GM19193 (cell line): ENCODE measurements around the gene RNF214.

ENCODE experiments used
- POLR2A ChIP-seq: IDR thresholded peaks from 4 replicates; pipeline ENCODE4 v1.6.1; 2011; ENCODE audit not compliant: insufficient read depth, insufficient read length; ENCODE audit errors: extremely low read depth

RNF214 gene

DNA sequence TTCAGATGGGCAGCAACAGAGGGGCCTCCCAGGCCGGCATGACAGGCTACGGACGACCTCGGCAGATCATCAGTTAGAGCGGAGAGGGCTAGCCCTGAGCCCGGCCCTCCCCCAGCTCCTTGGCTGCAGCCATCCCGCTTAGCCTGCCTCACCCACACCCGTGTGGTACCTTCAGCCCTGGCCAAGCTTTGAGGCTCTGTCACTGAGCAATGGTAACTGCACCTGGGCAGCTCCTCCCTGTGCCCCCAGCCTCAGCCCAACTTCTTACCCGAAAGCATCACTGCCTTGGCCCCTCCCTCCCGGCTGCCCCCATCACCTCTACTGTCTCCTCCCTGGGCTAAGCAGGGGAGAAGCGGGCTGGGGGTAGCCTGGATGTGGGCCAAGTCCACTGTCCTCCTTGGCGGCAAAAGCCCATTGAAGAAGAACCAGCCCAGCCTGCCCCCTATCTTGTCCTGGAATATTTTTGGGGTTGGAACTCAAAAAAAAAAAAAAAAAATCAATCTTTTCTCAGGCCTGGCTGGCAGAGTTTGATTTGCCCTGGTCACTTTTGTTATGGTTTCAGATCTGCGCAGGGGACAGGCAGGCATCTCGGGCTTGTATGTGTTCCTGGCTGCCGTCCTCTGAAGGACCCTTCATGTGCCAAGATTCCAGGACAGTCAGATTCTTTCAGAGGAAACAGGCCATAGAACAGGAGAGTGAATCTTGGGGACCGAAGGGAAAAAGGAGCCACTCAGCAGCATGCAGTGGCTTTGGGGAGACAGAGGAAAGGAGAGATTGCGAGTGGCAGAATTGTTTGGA is 28.0 kb upstream of the RNF214 start:
- TF ChIP-seq POLR2A: no peak

DNA sequence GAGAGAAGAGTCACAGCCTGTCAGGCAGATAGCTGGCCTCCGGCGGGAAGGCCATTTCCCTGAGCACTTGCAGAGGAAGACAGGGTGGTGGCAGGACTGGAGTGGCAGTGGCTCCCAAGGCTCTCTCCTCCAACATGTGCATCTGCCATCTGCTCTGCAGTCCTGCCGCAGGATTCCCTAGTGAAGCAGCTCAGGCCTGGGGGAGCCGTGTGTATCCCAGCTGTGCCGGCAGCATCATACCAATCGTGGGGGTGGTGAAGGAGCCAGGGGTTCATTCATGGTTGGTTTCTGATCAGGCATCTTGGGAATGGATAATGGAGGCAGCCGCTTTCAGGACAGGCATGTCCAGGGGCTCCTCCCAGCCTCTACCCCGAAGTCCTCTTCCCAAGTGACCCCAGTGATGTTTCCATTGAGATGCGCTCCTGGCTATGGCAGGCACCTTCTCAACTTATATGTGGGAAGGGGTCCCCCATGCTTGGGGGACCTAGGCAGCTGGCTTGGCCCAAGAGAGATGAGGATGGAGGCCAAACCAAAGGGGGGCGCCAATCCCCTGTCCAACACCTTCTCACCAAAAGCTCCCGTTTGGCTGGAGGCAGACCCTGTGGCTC is 27.2 kb upstream of the RNF214 start:
- no peak for TF ChIP-seq POLR2A

DNA sequence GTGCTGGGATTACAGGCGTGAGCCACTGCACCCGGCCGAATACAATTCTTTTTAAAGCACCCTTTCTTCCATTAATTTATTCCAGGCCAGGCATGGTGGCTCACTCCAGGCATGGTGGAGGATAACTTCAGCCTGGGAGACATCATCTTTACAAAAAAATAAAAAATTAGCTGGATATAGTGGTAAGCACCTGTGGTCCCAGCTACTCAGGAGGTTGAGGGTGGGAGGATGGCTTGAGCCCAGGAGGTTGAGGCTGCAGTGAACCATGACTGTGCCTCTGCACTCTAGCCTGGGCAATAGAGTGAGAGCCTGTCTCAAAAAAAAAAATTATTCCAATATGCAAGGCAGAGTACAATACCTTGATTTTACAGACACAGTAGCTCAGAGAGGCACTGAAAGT is 21.9 kb upstream of the RNF214 start:
- TF ChIP-seq POLR2A: no peak

DNA sequence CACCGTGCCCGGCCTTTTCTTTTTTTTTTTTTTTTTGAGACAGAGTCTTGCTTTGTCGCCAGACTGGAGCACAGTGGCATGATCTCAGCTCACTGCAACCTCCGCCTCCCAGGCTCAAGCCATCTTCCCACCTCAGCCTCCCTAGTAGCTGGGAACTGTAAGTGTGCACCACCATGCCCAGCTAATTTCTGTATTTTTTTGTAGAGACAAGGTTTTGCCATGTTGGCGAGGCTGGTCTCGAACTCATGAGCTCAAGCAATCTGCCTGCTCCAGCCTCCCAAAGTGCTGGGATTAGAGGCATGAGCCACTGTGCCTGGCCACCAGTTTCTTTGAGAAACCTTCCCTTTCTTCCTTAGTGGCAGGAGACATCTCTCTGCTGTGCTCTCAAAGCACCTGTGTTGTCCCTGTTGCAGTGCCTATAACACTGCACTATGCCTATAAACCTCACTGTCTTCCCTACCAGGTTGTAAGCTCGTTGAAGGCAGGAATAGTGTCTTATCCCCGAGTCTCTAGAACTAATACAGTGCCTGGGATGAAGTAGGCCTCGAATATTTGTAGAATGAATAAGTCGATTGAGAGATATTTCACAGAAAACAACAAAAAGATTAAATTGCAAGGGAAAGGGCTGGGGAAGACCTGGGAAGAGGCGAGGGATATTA is 19.6 kb upstream of the RNF214 start:
- TF ChIP-seq POLR2A: no peak

DNA sequence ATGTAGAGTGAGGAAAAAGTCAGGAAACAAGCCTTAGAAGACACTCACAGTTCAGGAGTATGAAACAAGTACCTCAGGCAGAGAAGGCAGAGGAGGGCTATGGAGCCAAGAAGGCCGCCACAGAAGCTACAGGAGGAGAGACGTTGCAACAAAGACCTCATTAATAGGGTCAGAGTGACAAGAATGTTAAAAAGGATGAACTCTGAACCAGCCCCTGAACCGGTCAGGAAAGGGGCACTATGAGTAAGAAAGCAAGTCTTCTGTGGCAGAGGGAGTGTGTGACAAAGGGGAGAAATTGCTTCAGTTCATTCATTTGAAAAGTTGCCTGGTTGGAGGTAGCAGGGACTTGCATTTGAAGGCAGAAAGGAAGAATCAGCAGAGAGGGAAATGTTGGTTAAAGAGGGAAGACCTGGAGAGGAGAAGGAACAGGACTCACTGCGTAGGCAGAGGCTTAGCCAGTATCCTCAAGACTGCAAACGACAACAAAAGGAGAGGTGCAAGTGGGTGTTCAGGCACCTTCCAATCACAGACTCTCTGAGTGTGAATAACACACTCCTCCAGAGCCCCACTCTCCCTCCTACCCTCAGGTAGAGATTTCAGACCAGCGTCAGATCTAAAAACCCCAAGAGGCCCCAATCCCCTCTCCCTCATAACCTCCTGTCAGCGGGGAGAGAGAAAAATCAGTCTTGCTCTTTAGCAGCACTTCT is 17.9 kb upstream of the RNF214 start:
- no peak for TF ChIP-seq POLR2A

DNA sequence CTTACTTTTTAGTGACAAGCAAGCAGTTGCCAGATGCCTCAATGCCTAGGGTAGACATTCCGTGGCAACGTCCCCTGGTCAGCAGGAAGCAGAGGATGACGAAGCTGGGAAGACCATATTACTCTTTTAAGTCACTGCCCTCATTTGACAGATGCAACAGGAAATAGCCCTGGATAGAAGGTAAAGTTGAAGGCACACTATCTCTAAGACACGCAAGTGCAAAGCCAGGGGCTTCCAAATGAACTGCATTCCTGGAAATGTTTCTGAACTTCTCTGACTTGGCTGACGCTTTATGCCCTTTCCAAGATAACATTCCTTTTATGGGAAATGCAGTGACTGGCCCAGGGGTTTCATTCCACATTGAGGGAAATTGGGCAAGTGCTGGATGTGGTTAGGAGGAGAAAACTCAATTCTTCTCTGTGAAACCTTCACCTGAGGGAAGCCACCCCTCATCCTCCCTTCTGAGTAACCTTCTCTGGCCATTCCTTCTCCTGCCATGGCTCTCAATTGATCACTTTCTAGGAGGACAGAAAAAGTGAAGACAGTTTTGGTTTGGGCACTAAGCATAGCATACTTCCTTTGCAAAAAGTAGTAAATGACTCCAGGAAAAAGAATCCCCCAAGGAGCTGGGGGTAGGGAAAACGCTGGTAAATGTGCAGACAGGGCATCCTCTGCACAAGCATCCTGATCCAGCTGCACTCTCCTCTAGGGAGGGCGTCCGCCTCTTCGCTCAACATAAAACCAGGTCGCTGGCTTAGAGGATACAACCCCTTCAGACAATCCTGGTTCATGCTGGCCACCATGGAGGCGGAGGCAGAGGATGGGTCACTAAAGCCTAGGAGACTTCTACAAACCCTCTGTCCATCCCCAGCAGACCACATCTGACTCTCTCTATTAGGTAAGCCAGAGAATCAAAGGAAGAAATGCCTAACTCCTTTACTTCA is 15.1 kb upstream of the RNF214 start:
- no peak for TF ChIP-seq POLR2A

DNA sequence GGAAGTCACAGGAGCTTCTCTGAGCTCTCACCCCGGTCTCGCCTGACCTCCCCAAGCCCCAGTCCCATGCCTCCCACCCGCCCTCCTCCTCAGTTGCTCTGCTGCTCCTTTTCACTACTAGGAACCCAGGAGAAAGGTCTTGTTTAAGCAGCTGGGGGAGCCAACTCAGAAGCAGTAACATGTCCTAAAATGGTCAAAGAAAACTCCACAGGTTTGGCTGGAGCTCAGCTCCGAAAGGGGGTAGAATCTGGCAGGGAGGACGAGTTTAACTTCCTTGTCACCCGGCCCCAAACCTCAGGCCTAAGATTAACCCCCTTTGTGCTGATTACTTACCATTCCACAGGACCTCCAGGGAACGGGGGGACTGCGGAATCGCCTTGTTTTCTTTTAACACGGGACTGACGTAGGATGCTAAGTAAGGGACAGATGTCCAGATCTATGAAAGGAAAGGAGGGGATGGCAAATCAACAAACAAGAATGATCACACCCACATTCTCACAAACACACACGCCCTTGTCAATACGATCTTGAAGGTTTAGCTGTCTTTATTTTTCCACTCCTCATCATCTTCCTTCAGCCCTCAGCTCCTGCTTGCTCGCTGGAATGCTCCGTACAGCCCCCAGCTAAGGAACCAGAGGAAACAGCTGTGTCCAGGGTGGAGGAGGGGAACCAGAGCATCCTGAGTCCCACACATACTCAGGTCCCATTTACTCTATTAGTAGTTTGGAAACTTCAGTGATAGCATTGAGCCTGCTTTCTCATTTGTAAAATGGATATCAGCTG is 14.1 kb upstream of the RNF214 start:
- no peak for TF ChIP-seq POLR2A

DNA sequence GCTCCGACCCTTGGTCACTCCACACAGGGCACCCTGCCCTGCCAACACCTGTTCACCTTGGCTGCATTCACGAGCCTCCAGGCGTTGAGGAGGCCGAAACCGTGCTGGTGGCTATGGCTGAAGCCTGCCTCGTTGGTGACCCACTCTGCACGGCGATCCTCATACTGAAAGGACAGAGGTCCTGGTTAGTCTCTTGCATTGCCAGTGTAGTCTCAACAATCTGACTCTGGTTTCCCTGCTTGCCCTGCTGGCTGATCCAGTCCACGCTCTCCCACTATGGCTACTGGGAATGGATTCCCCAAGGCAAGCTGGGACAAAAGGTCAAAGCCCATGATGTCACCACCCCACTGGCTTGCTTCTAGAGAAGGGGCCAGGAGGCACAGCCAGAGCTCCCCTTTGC is 13.5 kb upstream of the RNF214 start:
- no peak for TF ChIP-seq POLR2A

DNA sequence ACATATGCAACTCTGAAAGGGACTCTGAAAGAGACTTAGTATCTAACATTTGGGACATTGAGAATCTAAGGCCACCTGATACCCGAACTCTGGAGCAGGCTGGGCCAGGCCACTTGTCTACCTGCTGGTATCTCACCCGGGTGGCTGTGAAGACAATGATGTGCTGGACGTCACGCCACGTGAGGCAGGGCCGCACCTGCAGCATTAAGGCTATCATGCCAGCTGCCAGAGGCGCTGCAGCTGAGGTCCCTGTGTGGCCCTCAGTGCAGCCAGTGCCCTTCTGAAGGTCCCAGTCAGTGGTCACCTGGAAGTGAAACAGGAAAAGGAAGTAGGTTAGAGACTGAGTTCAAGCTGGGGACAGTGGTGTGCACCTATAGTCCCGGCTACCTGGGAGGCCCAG is 13.0 kb upstream of the RNF214 start:
- TF ChIP-seq POLR2A: no peak

DNA sequence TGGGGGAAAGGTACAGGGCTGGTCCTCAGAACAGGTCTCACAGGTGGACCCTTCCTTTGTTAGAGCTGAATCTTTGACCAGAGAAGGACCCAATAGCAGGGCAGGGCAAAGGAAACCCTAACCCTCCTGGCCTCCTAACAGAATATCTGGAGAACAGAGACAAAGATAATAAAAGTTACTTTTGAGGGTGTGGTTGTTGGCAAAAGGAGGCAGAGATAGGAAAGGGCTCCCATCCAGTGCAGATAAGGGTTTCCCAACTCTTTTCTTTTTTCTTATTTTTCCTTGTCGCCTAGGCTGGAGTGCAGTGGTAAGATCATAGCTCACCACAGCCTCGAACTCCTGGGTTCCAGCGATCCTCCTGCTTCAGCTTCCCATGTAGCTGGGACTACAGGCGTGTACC is 12.5 kb upstream of the RNF214 start:
- no peak for TF ChIP-seq POLR2A

DNA sequence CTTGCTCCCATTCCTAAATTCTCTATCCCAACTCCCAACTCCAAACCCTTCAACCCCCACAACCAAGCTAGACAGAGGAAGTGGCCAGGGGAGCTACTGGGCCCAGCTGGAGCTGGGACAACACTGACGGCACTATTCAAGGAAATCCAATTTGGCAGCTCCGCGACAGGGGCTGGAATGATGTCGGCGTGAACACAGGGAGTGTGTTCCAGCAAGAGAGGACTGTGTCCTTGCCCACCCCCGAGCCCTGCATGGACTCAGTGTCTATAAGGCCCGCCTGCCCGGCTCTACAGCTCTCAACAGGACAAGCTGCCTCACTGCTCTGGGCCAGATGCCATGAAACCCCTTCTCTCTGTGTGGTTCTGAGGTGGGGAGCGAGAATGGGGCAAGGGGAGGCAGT is 11.9 kb upstream of the RNF214 start:
- no peak for TF ChIP-seq POLR2A

DNA sequence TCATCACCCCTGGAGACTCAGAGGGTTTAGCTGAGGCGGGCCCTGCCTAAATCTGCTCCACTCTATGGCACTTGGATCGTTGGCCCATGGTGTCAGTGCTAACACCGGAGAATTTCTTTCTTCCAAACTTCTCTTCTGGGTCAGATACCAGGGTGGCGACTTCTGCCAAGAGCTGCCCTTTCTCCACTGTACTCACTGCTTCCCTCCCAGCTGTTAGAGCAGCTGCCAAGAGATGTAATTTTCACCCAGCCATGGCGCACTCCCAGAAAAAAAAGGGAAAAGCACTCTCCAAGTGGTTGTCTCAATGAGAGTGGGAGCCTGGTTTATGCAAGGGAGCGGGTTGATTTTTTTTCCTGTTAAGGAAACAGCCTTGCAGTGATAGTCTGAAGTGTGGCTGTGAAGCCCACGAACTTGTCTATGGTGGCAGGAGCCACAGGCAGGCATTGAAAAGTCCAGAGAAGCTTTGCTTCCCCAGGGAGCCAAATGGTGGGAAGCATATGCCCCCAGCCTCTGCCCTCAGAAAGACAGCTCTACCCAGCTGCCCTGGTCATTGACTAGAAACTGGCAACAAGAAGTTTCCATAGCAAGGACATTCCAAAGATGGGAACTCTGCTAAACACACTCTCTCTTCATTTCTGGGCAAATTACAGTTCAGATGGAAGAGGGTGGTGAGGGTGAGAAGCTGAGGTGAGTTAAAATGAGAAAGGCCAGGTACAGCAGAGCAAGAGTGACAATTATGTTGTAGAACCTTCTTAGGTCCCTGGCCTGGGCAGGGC is 11.3 kb upstream of the RNF214 start:
- no peak for TF ChIP-seq POLR2A

DNA sequence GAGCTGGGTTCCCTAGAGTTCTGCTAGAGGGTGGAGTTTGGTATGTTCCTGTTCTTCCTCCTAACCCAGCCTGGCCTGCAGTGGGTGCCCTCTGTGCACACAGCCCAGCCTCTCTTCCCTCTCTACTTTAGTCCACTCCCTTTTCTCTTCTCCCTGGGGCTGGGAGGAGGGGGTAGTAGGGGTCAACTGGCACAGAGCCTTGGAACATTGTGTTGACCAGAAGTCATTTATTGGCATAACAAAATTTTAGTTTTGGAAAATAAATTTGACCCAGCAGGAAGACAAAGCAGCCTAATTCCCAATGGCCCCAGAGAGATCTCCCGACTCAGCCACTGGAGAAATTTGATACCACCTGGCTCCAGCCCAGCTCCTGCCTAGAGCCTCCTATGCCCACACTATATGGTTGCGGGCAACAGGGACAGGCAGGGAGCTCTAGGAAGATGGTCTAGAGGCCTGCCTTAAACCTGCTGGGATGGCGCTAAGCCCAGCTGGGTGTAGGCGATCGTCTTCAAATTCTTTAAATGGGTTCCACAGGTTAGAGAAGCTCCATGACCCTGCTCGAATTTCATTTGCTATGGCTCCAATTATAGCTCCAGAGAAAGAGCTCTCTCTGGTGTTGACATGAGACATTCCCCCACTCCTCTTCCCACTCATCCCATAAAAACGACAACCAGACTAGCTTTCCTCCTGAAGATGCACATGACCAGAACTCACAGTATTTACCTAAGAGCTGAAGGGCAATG is 10.5 kb upstream of the RNF214 start:
- no peak for TF ChIP-seq POLR2A
